IMR-90 (cell line): ENCODE data around the gene MEGF6. TPM values are rescaled to one million over a fixed set of nuclear protein-coding genes. Genes with fewer than 3 reads are reported as not detected.

Experiments used
- ATAC-seq: fragments of 200-7000 bp; cut with Tn5 transposase; 2 replicates; pipeline ENCODE4 v1.9.1; 2020; ENCODE audit warnings: low read depth, mild to moderate bottlenecking, moderate library complexity
- BruUV-seq: library from RNA; stranded (reverse); fragments of 400-500 nt; replicated peaks from 2 replicates; lab custom pipeline; 2021; lab: Mats Ljungman, UMichigan
- CTCF ChIA-PET: fragments of 300-600 bp; formaldehyde crosslinking; extraction: SDS; loops from one replicate; lab custom pipeline; 2021; ENCODE audit warnings: antibody characterized with exemption; lab: Yijun Ruan, JAX
- POLR2A ChIA-PET: fragments of 300-600 bp; sonication (Branson Sonifier 250); formaldehyde crosslinking; loops from one replicate; lab custom pipeline; 2022; ENCODE audit warnings: antibody characterized with exemption; ENCODE audit not compliant: unreplicated experiment; lab: Charles Lee
- DNase-seq: peaks from one replicate; pipeline ENCODE4 v3.0.0; 2013
- H2AFZ ChIP-seq: replicated peaks from 2 replicates; pipeline ENCODE3; 2013; ENCODE audit warnings: low read length, mild to moderate bottlenecking; ENCODE audit not compliant: poor library complexity
- H2AK5ac ChIP-seq: 2 replicates; pipeline ENCODE4 v1.6.1; 2013; ENCODE audit warnings: low read depth, low read length, inconsistent platforms
- H2AK9ac ChIP-seq: replicated peaks from 2 replicates; pipeline ENCODE3; 2013; ENCODE audit warnings: mild to moderate bottlenecking, low read depth, low read length, moderate library complexity; ENCODE audit not compliant: poor library complexity
- H2BK120ac ChIP-seq: 2 replicates; pipeline ENCODE4 v1.6.1; 2013; ENCODE audit warnings: low read depth, low read length, inconsistent platforms
- H2BK15ac ChIP-seq: 3 replicates; pipeline ENCODE4 v1.6.1; 2013; ENCODE audit warnings: low read depth, low read length, inconsistent platforms
- H2BK20ac ChIP-seq: 2 replicates; pipeline ENCODE4 v1.6.1; 2013; ENCODE audit warnings: low read depth, mild to moderate bottlenecking, inconsistent platforms, low read length, moderate library complexity
- H2BK5ac ChIP-seq: 2 replicates; pipeline ENCODE4 v1.6.1; 2013; ENCODE audit warnings: mild to moderate bottlenecking, low read depth, low read length, inconsistent platforms; ENCODE audit not compliant: poor library complexity, severe bottlenecking
- H3K14ac ChIP-seq: replicated peaks from 2 replicates; pipeline ENCODE4 v1.6.1; 2013; ENCODE audit warnings: low read depth, low read length, inconsistent platforms
- H3K18ac ChIP-seq: 2 replicates; pipeline ENCODE4 v1.6.1; 2013; ENCODE audit warnings: low read depth, low read length, control low read depth
- H3K23ac ChIP-seq: 2 replicates; pipeline ENCODE4 v1.6.1; 2013; ENCODE audit warnings: low read depth, low read length, inconsistent platforms
- H3K27ac ChIP-seq: 2 replicates; pipeline ENCODE4 v1.5.1; 2013; ENCODE audit warnings: mild to moderate bottlenecking, control low read depth, low read length; ENCODE audit not compliant: insufficient read depth
- H3K27me3 ChIP-seq: 2 replicates; pipeline ENCODE4 v1.6.1; 2013; ENCODE audit warnings: low read length; ENCODE audit not compliant: control insufficient read depth, insufficient read depth
- H3K36me3 ChIP-seq: 2 replicates; pipeline ENCODE4 v1.6.1; 2013; ENCODE audit warnings: low read length, mixed read lengths; ENCODE audit not compliant: control insufficient read depth, insufficient read depth
- H3K4ac ChIP-seq: 2 replicates; pipeline ENCODE4 v1.6.1; 2013; ENCODE audit warnings: low read depth, low read length, inconsistent platforms
- H3K4me1 ChIP-seq: 2 replicates; pipeline ENCODE4 v1.6.1; 2013; ENCODE audit warnings: low read length, mixed read lengths; ENCODE audit not compliant: control insufficient read depth, insufficient read depth
- H3K4me2 ChIP-seq: 2 replicates; pipeline ENCODE4 v1.6.1; 2013; ENCODE audit warnings: low read depth, mild to moderate bottlenecking, control low read depth, low read length, moderate library complexity
- H3K4me3 ChIP-seq: 2 replicates; pipeline ENCODE4 v1.5.1; 2013; ENCODE audit warnings: low read depth, mild to moderate bottlenecking, control low read depth, low read length, moderate library complexity; ENCODE audit not compliant: insufficient read depth
- H3K56ac ChIP-seq: 2 replicates; pipeline ENCODE4 v1.6.1; 2013; ENCODE audit warnings: low read length, inconsistent platforms; ENCODE audit not compliant: insufficient read depth; ENCODE audit errors: extremely low read depth
- H3K79me1 ChIP-seq, 2 experiments: 2 replicates each; pipeline ENCODE4 v1.6.1; 2013; ENCODE audit warnings: low read length in 2 of 2, inconsistent platforms in 1 of 2, low read depth in 1 of 2
- H3K9ac ChIP-seq: 2 replicates; pipeline ENCODE4 v1.6.1; 2013; ENCODE audit warnings: low read depth, low read length, control low read depth
- H3K9me1 ChIP-seq: 2 replicates; pipeline ENCODE4 v1.6.1; 2013; ENCODE audit warnings: low read length, inconsistent platforms; ENCODE audit not compliant: insufficient read depth
- H3K9me3 ChIP-seq: 2 replicates; pipeline ENCODE4 v1.6.1; 2013; ENCODE audit warnings: low read length; ENCODE audit not compliant: control insufficient read depth, insufficient read depth
- H4K20me1 ChIP-seq: 2 replicates; pipeline ENCODE4 v1.6.1; 2013; ENCODE audit warnings: low read length, inconsistent platforms; ENCODE audit not compliant: insufficient read depth
- H4K5ac ChIP-seq: 2 replicates; pipeline ENCODE4 v1.6.1; 2013; ENCODE audit warnings: mild to moderate bottlenecking, low read depth, low read length, control low read depth
- H4K8ac ChIP-seq, 2 experiments: 2 replicates each; pipeline ENCODE4 v1.6.1; 2013; ENCODE audit warnings: low read depth in 2 of 2, low read length in 2 of 2, control low read depth in 1 of 2, inconsistent platforms in 1 of 2
- H4K91ac ChIP-seq: 2 replicates; pipeline ENCODE4 v1.6.1; 2013; ENCODE audit warnings: low read depth, low read length, inconsistent platforms; ENCODE audit not compliant: insufficient read depth
- CEBPB ChIP-seq: IDR thresholded peaks from 2 replicates; pipeline ENCODE4 v1.6.1; 2012; ENCODE audit warnings: low read depth, low read length, improper control_type of control experiment
- CHD1 ChIP-seq: IDR thresholded peaks from 2 replicates; pipeline ENCODE4 v1.6.1; 2012; ENCODE audit warnings: low read depth, low read length, improper control_type of control experiment
- CTCF ChIP-seq: conservative IDR thresholded peaks from 2 replicates; pipeline ENCODE4 v1.5.1; 2012; ENCODE audit warnings: mild to moderate bottlenecking, low read depth, low read length, improper control_type of control experiment
- FOS ChIP-seq: fragments of 150-350 bp; IDR thresholded peaks from 2 replicates; pipeline ENCODE4 v1.6.1; 2016; ENCODE audit warnings: low read depth, low read length
- MAFK ChIP-seq: IDR thresholded peaks from 2 replicates; pipeline ENCODE4 v1.6.1; 2012; ENCODE audit warnings: low read depth, low read length, improper control_type of control experiment
- MAZ ChIP-seq: IDR thresholded peaks from 2 replicates; pipeline ENCODE4 v1.6.1; 2012; ENCODE audit warnings: low read depth, mild to moderate bottlenecking, low read length, improper control_type of control experiment, moderate library complexity, borderline replicate concordance
- MXI1 ChIP-seq: IDR thresholded peaks from 2 replicates; pipeline ENCODE4 v1.6.1; 2012; ENCODE audit warnings: low read depth, mild to moderate bottlenecking, low read length, moderate library complexity, borderline replicate concordance
- POLR2A ChIP-seq: IDR thresholded peaks from 2 replicates; pipeline ENCODE4 v1.6.1; 2012; ENCODE audit warnings: mild to moderate bottlenecking, low read depth, low read length
- RAD21 ChIP-seq: IDR thresholded peaks from 2 replicates; pipeline ENCODE4 v1.6.1; 2012; ENCODE audit warnings: low read length, improper control_type of control experiment
- RCOR1 ChIP-seq: IDR thresholded peaks from 2 replicates; pipeline ENCODE4 v1.6.1; 2012; ENCODE audit warnings: mild to moderate bottlenecking, low read length, improper control_type of control experiment; ENCODE audit not compliant: insufficient replicate concordance
- RFX5 ChIP-seq: IDR thresholded peaks from 2 replicates; pipeline ENCODE4 v1.8.0; 2012; ENCODE audit warnings: low read depth, mild to moderate bottlenecking, low read length, moderate library complexity
- SMC3 ChIP-seq: fragments of 150-350 bp; IDR thresholded peaks from 2 replicates; pipeline ENCODE4 v1.6.1; 2016; ENCODE audit warnings: low read depth, mild to moderate bottlenecking, antibody characterized with exemption, low read length, moderate library complexity
- USF2 ChIP-seq: fragments of 150-350 bp; IDR thresholded peaks from 2 replicates; pipeline ENCODE4 v1.6.1; 2017; ENCODE audit warnings: mild to moderate bottlenecking, antibody characterized with exemption, low read length, low read depth
- WGBS, 2 experiments: methylation state at CpG; one replicate each; pipeline versions ENCODE4 v1.1.5 to v1.1.7; 2013; ENCODE audit warnings: missing lambda C conversion rate in 2 of 2; ENCODE audit not compliant: insufficient read length in 1 of 2; ENCODE audit errors: extremely low coverage in 2 of 2; 5-methylcytosine and 5-hydroxymethylcytosine counted together
- dilution Hi-C: fragments of 300-500 bp; cut with HindIII; formaldehyde crosslinking; loops from one replicate; pipeline ENCODE4 v1.14.3; 2018; ENCODE audit warnings: low sequenced_read_pairs; ENCODE audit not compliant: unreplicated experiment
- in situ Hi-C: fragments of 300-500 bp; cut with MboI; formaldehyde crosslinking; loops from 3 replicates; pipeline ENCODE4 v1.14.3; 2019; ENCODE audit warnings: low sequenced_read_pairs, inconsistent platforms, mixed read lengths
- intact Hi-C: fragments of 100-400 bp; cut with micrococcal nuclease; formaldehyde crosslinking; loops from 2 replicates; pipeline ENCODE4 v1.10.0; 2022
- polyA plus RNA-seq, 3 experiments: library from polyadenylated mRNA; depleted of rRNA; stranded (reverse); fragments of >200 nt; gene quantifications; 2 replicates each; pipeline ENCODE4 v1.2.3, GENCODE V29; 2012; ENCODE audit warnings: low replicate concordance in 1 of 3
- total RNA-seq: library from RNA; depleted of rRNA; stranded (reverse); fragments of >200 nt; gene quantifications from 2 replicates; pipeline ENCODE4 v1.2.3, GENCODE V29; 2012

Gene MEGF6
- total and polyA plus RNA-seq, 2 of the 4 experiments (the other 2 are of a cell fraction): 0.72 to 4.1 TPM

GRCh38 chr1:3506943-3507342 lies 104.4 kb downstream of the MEGF6 start:
- dilution Hi-C loops: no loop called here
- Histone ChIP-seq H3K4me1 (peaks cover 7% of the 10 kb centered on the region; the same call in 1 of the 2 replicates), H3K4me3 (no peak overlapping the region), H3K23ac (no peak overlapping the region), H3K36me3 (no peaks in the 10 kb centered on the region), H3K4me2 (no peak overlapping the region), H2BK5ac (no peak overlapping the region), H3K9me1 (peaks cover 3% of the 10 kb centered on the region; the same call in 1 of the 2 replicates), H2BK120ac (no peak overlapping the region), H3K18ac (no peak overlapping the region), H2AK5ac (no peak overlapping the region), H3K27me3 (no peaks in the 10 kb centered on the region), H3K9me3 (no peaks in the 10 kb centered on the region), H3K27ac (no peak overlapping the region), H4K91ac (no peak overlapping the region), H3K4ac (no peak overlapping the region), H2AK9ac (no peak overlapping the region), H4K5ac (no peak overlapping the region), H4K20me1 (no peaks in the 10 kb centered on the region), H2BK20ac (no peak overlapping the region), H2AFZ (no peak overlapping the region), H3K56ac (no peak overlapping the region), H4K8ac (no peak overlapping the region), H3K14ac (no peak overlapping the region), H3K9ac (no peak overlapping the region), H2BK15ac (no peak overlapping the region), H3K79me1 (no peaks in the 10 kb centered on the region)
- TF ChIP-seq RFX5: no peak
- TF ChIP-seq RAD21: no peak
- TF ChIP-seq CTCF: no peak
- no peak for TF ChIP-seq RCOR1
- no peak for TF ChIP-seq MAZ
- no peak for TF ChIP-seq FOS
- TF ChIP-seq MAFK: no peak
- no peak for TF ChIP-seq SMC3
- no peak for TF ChIP-seq USF2
- no peak for TF ChIP-seq POLR2A
- TF ChIP-seq CEBPB: no peak
- TF ChIP-seq MXI1: no peak
- no peak for TF ChIP-seq CHD1
- DNase-seq: no peak
- 71% methylated on average over 4 of the region's 7 CpGs; no CpG with 5 or more reads in 1 of the 2 experiments for WGBS, 2 experiments
- intact Hi-C loops: no loop called here
- no peak for ATAC-seq
- in situ Hi-C loops: no loop called here
- POLR2A ChIA-PET: no interaction called here
- BruUV-seq: no TSS peak
- CTCF ChIA-PET: no interaction called here
